HUES6 (cell line): ENCODE results near the gene NAA60.

Source experiments
- H3K27ac ChIP-seq: 2 replicates; pipeline ENCODE4 v1.7.0; 2013; ENCODE audit warnings: low read depth, mild to moderate bottlenecking, low read length, inconsistent platforms
- H3K27me3 ChIP-seq: 2 replicates; pipeline ENCODE4 v1.6.1; 2013; ENCODE audit warnings: low read length; ENCODE audit not compliant: control insufficient read depth, insufficient read depth
- H3K36me3 ChIP-seq: 2 replicates; pipeline ENCODE4 v1.6.1; 2013; ENCODE audit warnings: low read length; ENCODE audit not compliant: control insufficient read depth, insufficient read depth
- H3K4me1 ChIP-seq: 2 replicates; pipeline ENCODE4 v1.6.1; 2013; ENCODE audit warnings: low read length; ENCODE audit not compliant: control insufficient read depth, insufficient read depth
- H3K4me3 ChIP-seq: 2 replicates; pipeline ENCODE4 v1.5.1; 2013; ENCODE audit warnings: low read depth, low read length
- H3K9ac ChIP-seq: one replicate; pipeline ENCODE4 v1.6.1; 2013; ENCODE audit warnings: mild to moderate bottlenecking, low read length
- H3K9me3 ChIP-seq: 2 replicates; pipeline ENCODE4 v1.6.1; 2013; ENCODE audit warnings: low read depth, low read length; ENCODE audit not compliant: control insufficient read depth, insufficient read depth

NAA60 gene

GRCh38 chr16:3530371-3530914 lies 87.0 kb downstream of the NAA60 start:
- Histone ChIP-seq H3K27ac (no peak overlapping the region), H3K36me3 (peaks cover 52% of the 10 kb centered on the region)

GRCh38 chr16:3532741-3533140 lies 89.3 kb downstream of the NAA60 start:
- Histone ChIP-seq H3K4me1 (no peaks in the 10 kb centered on the region), H3K36me3 (peaks cover 58% of the 10 kb centered on the region), H3K4me3 (no peak overlapping the region), H3K9ac (no peak overlapping the region), H3K27ac (no peak overlapping the region), H3K9me3 (no peaks in the 10 kb centered on the region), H3K27me3 (no peaks in the 10 kb centered on the region)

More at GRCh38 chr16:3530371-3530914, 87.0 kb downstream of the NAA60 start:
- Histone ChIP-seq H3K9me3 (no peaks in the 10 kb centered on the region), H3K9ac (no peak overlapping the region), H3K4me3 (no peak overlapping the region), H3K27me3 (no peaks in the 10 kb centered on the region), H3K4me1 (no peaks in the 10 kb centered on the region)

GRCh38 chr16:3534126-3534525 lies 90.6 kb downstream of the NAA60 start:
- Histone ChIP-seq H3K4me1 (no peaks in the 10 kb centered on the region), H3K9me3 (no peaks in the 10 kb centered on the region), H3K27ac (no peak overlapping the region)

GRCh38 chr16:3536271-3536731 lies 92.8 kb downstream of the NAA60 start:
- Histone ChIP-seq H3K27me3 (no peaks in the 10 kb centered on the region), H3K36me3 (peaks cover 48% of the 10 kb centered on the region), H3K9me3 (no peaks in the 10 kb centered on the region), H3K27ac (no peak overlapping the region), H3K9ac (no peak overlapping the region), H3K4me1 (no peaks in the 10 kb centered on the region), H3K4me3 (no peak overlapping the region)

More at GRCh38 chr16:3534126-3534525, 90.6 kb downstream of the NAA60 start:
- no peak overlapping the region for H3K4me3 ChIP-seq
- no peak overlapping the region for H3K9ac ChIP-seq
- H3K27me3 ChIP-seq, result no peaks in the 10 kb centered on the region
- peaks cover 52% of the 10 kb centered on the region for H3K36me3 ChIP-seq
